ENCODE measurements around the gene LAMC2. TPM values are rescaled to one million over a fixed set of nuclear protein-coding genes. Genes with fewer than 3 reads are reported as not detected.

Gene LAMC2
- total and polyA plus RNA-seq, 2 of the 13 experiments (the other 11 are each of a cell fraction or from before 2014, with no cell fraction given), result 0.03 TPM; not detected in 1

GRCh38 chr1:183143576-183144315 lies 42.3 kb upstream of the LAMC2 start (continued):
- TF ChIP-seq ZHX2 (IDR thresholded peaks at IDR 0.05; ENCODE audit: low read depth), result no peak
- TF ChIP-seq ZHX2 (CRISPR knock-in tag; IDR thresholded peaks at IDR 0.05; ENCODE audit: borderline replicate concordance), result no peak
- TF ChIP-seq ZHX1 (CRISPR knock-in tag; IDR thresholded peaks at IDR 0.05; ENCODE audit: low read depth), result no peak
